GM12892 (cell line): Measurements from ENCODE around the gene NXPE1.

Source experiments
- POLR2A ChIP-seq: IDR thresholded peaks from 2 replicates; pipeline ENCODE4 v1.6.1; 2011; ENCODE audit warnings: low read depth, low read length, control low read depth
- POLR2AphosphoS5 ChIP-seq: IDR thresholded peaks from 2 replicates; pipeline ENCODE4 v1.6.1; 2011; ENCODE audit warnings: low read depth, low read length, control low read depth
- TAF1 ChIP-seq: IDR thresholded peaks from 2 replicates; pipeline ENCODE4 v1.6.1; 2011; ENCODE audit warnings: low read depth, mild to moderate bottlenecking, control low read depth, low read length, borderline replicate concordance

GRCh38 chr11:114564831-114565230 lies 5.2 kb upstream of the NXPE1 start:
- no peak for TF ChIP-seq POLR2AphosphoS5
- no peak for TF ChIP-seq POLR2A
- no peak for TF ChIP-seq TAF1
